Fibroblast of mammary gland (primary cell): Measurements from ENCODE around the gene HINFP.

Experiments
- DNase-seq: peaks from one replicate; pipeline ENCODE4 v3.0.0-alpha.2; 2010; ENCODE audit warnings: low read depth
- H3K4me3 ChIP-seq: 2 replicates; pipeline ENCODE4 v1.5.1; 2011; ENCODE audit warnings: low read depth, mild to moderate bottlenecking, low read length, moderate library complexity; ENCODE audit not compliant: control insufficient read depth
- TF ChIP-seq, protein P1 (sequence below): conservative IDR thresholded peaks from 2 replicates; pipeline ENCODE4 v1.5.1; 2011; ENCODE audit warnings: low read depth, low read length, inconsistent platforms; ENCODE audit not compliant: control insufficient read depth, insufficient read depth

The HINFP gene

DNA sequence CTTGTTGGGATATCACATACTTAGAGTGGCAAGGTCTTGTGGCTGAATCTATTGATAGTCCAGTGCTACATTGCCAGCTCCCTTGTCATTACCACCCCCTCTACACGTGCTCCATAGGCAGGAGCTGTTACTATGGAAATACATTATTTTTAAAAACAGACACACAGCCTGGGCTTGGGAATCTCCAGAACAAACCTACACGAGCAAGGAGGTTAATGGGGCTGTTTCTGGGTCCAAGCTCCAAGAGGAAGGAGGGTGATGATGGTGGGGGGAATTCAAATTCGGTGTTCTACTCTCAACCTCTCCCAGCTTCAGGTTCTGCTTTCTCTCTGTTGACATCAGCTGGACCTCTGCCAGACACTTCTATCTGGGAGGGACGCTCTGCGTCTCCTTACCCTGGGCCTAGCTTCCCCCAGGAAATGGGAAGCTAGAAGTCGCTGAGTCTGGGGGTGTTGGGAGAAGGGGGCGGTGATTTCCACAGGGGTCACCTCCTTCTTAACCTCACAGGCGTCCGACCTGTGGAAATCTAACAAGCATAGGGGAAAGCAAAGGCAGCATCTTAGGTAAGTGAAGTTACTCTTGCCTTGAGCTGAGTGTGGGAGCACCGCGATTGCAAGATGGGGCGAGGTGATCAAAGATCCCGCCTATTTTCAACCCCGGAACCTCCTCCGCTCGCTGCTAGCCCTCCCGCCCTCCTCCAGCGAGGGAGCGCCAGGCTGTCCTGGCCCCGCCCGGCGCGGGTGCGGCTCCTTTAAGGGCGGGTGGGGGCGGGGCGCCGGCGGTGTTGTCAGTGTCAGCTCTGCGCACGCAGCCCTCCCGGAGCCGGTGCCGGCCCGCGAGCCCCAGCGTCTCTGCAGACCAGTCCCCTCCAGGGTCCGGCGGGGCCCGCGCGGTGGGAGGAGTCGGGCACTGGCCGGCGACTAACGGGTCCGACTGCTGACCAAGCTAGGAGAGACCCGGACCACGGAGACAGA is 14.5 kb upstream of the HINFP start, which contains the start of gene C2CD2L:
TSS of gene C2CD2L (plus strand) at position 781 of the 974 bp plus-strand sequence. CDS start 398 bp downstream, outside the sequence.
- H3K4me3 ChIP-seq: peak within 1 kb of the TSS; percentile 67
- TF ChIP-seq, protein P1, sequence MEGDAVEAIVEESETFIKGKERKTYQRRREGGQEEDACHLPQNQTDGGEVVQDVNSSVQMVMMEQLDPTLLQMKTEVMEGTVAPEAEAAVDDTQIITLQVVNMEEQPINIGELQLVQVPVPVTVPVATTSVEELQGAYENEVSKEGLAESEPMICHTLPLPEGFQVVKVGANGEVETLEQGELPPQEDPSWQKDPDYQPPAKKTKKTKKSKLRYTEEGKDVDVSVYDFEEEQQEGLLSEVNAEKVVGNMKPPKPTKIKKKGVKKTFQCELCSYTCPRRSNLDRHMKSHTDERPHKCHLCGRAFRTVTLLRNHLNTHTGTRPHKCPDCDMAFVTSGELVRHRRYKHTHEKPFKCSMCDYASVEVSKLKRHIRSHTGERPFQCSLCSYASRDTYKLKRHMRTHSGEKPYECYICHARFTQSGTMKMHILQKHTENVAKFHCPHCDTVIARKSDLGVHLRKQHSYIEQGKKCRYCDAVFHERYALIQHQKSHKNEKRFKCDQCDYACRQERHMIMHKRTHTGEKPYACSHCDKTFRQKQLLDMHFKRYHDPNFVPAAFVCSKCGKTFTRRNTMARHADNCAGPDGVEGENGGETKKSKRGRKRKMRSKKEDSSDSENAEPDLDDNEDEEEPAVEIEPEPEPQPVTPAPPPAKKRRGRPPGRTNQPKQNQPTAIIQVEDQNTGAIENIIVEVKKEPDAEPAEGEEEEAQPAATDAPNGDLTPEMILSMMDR: no peak

DNA sequence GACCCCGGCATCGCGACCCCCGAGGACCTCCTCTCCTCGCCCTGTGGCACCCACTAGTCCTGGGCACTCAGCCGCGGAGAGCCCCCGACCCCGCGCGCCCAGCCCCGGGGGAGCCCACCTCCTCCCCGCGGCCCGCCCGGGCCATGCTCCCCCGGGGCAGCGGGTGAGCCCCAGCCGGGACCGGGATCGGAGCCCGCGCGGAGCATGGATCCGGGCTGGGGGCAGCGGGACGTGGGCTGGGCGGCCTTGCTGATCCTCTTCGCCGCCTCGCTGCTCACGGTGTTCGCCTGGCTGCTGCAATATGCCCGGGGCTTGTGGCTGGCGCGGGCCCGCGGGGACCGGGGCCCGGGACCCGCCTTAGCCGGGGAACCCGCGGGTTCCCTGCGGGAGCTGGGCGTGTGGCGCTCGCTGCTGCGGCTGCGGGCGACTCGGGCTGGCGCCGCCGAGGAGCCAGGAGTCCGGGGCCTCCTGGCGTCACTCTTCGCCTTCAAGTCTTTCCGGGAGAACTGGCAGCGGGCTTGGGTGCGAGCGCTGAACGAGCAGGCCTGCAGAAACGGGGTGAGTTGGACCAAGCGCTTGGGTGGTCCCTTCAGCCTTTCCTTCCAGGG is 13.7 kb upstream of the HINFP start:
- DNase-seq: no peak
- peak overlapping the region; percentile 67 for H3K4me3 ChIP-seq
- TF ChIP-seq, protein P1: no peak

More for the DNA sequence above, 14.5 kb upstream of the HINFP start, which contains the start of gene C2CD2L:
- peak; percentile 86 for DNase-seq

DNA sequence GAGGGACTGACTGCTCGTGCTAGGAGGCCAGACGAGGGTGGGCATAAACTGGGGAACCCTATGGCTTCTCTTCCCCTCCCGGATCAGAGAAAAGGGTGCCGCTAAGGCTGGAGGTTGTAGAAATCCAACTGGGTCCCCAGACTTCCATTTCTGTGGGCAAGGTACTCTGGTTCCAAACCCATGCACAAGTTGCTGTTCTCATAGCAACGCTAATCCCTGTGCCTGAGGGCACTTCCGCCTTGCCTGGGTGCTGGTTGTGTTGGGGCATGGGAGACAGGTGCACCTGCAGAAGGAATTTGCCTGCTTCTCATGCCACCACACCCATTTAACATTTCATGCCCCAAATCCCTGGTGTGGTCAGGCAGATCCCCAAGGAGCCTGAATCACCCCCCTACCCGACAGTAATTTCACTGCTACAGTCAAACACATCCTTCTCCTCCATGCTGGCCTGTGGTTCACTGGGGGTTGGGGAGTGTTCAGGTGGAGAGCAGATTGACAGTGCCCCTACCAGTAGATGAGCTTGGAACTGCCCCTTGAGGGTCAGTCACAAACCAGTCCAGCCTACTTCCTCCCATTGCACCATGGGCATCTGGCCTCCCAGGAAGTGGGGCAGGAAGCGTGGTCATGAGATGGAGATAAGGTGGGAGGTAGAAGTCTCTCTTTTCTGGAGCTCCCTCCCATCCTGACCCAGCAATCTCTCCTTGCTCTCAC is 13.1 kb upstream of the HINFP start:
- TF ChIP-seq, protein P1: no peak
- H3K4me3 ChIP-seq: peak overlapping the region; percentile 67
- peak; percentile 14 for DNase-seq

DNA sequence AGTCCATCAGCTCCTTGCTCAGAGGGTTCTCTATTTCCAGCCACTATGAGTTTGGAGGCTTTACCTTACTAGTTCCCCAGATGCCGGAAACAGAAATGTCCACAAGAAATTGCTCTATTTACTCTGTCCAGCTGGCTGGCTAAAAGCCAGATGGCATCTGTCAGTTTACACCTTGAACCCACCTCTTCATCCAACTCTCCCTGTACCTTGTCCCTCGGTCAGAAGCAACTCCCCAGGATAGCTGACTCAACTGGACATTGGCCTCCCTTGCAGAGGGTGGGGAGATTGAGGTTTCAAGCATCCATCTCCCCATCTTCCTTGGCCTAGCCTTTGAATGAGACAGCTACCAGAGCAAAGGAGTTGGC is 12.5 kb upstream of the HINFP start:
- TF ChIP-seq, protein P1: no peak
- no peak for DNase-seq
- peak overlapping the region; percentile 67 for H3K4me3 ChIP-seq

DNA sequence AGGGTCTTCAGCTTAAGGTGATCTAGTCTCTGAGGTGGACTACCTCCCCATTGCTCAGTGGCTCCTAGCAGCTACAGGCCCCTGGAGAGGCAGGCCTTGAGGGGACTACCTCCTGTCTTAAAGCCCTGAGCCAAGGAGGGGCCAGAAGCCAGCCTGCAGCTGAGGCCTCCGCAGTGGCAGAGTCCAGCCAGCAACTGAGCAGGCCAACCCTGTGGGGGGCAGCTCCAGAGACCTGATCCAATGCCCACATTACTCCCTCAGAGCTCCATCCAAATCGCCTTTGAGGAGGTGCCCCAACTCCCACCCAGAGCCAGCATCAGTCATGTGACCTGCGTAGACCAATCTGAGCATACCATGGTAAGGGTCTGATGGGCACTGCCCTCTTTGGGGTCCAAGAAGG is 11.5 kb upstream of the HINFP start:
- TF ChIP-seq, protein P1: no peak
- DNase-seq: no peak
- H3K4me3 ChIP-seq: no peak overlapping the region

DNA sequence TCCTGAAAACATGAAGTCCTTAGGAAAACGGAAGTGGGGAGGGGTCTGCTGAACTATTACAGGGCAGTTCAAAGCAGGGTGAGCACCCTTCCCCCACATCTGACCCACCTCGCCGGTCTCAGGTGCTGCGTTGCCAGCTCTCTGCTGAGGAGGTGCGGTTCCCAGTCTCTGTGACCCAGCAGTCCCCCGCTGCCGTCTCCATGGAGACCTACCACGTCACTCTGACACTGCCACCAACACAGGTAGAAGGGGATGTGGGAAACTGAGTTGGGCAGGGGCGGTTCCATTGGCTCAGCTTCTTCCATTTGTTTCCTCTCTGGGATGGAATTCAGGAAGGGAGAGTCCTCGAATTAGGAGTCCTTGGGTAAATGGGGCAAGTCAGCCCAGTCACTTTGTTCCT is 10.9 kb upstream of the HINFP start:
- TF ChIP-seq, protein P1: no peak
- DNase-seq: no peak
- H3K4me3 ChIP-seq: no peak overlapping the region
